HL-60 (cell line): ENCODE results near the gene PCID2.

Experiments used
- DNase-seq, 2 experiments: peaks; one replicate each; pipeline ENCODE4 v3.0.0-alpha.2; 2010 to 2020; ENCODE audit warnings: low read depth in 1 of 2, low spot score in 1 of 2
- H3K27ac ChIP-seq: fragments of 250-450 bp; sonication (Bioruptor Pico); replicated peaks from 2 replicates; pipeline ENCODE4 v1.5.1; 2020; ENCODE audit warnings: mild to moderate bottlenecking, moderate library complexity
- H3K27me3 ChIP-seq: fragments of 250-450 bp; sonication (Bioruptor Pico); 2 replicates; pipeline ENCODE4 v1.5.1; 2021; ENCODE audit warnings: mild to moderate bottlenecking, moderate library complexity; ENCODE audit not compliant: insufficient read depth, poor library complexity, severe bottlenecking
- H3K4me3 ChIP-seq: replicated peaks from 2 replicates; pipeline ENCODE4 v1.5.1; 2011; ENCODE audit warnings: mild to moderate bottlenecking, control low read depth, low read length; ENCODE audit not compliant: insufficient read depth
- GABPA ChIP-seq: IDR thresholded peaks from 2 replicates; pipeline ENCODE4 v1.6.1; 2012; ENCODE audit warnings: low read depth
- POLR2AphosphoS5 ChIP-seq: IDR thresholded peaks from 2 replicates; pipeline ENCODE4 v1.6.1; 2012; ENCODE audit warnings: low read depth
- SPI1 ChIP-seq: IDR thresholded peaks from 2 replicates; pipeline ENCODE4 v1.6.1; 2012; ENCODE audit warnings: low read depth, mild to moderate bottlenecking, borderline replicate concordance
- TF ChIP-seq, protein P1 (sequence below): IDR thresholded peaks from one replicate; pipeline ENCODE4 v1.5.1; 2011; ENCODE audit warnings: low read length, control low read depth, inconsistent platforms; ENCODE audit not compliant: insufficient read depth
- TF ChIP-seq, protein P2 (sequence below): IDR thresholded peaks from 2 replicates; pipeline ENCODE4 v1.6.1; 2012; ENCODE audit warnings: low read depth; ENCODE audit not compliant: insufficient replicate concordance

The PCID2 gene

DNA sequence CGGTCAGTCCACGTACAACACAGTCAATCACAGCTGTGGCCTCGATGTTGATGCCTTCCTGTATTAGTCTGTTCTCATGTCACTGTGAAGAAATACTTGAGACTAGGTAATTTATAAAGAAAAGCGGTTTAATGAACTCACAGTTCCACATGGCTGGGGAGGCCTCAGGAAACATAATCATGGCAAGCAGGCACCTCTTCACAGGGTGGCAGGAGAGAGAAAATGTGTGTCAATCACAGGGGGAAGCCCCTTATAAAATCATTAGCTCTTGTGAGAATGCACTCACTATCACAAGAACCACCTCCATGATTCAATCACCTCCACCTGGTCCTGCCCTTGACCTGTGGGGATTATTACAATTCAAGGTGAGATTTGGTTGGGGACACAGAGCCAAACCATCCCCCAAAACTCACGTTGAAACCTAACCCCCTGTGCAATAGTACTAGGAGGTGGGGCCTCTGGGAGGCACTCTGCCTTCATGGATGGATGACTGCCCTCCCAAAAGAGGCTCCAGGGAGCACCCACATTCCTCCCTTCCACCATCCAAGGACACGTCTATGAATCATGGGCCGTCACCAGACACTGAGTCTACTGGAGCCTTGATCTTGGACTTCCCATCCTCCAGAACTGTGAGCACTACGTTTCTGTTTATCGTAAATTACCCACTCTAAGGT is 52.4 kb downstream of the PCID2 start:
- Histone ChIP-seq H3K27me3 (no peaks in the 10 kb centered on the region), H3K27ac (no peak overlapping the region)
- TF ChIP-seq, protein P1, sequence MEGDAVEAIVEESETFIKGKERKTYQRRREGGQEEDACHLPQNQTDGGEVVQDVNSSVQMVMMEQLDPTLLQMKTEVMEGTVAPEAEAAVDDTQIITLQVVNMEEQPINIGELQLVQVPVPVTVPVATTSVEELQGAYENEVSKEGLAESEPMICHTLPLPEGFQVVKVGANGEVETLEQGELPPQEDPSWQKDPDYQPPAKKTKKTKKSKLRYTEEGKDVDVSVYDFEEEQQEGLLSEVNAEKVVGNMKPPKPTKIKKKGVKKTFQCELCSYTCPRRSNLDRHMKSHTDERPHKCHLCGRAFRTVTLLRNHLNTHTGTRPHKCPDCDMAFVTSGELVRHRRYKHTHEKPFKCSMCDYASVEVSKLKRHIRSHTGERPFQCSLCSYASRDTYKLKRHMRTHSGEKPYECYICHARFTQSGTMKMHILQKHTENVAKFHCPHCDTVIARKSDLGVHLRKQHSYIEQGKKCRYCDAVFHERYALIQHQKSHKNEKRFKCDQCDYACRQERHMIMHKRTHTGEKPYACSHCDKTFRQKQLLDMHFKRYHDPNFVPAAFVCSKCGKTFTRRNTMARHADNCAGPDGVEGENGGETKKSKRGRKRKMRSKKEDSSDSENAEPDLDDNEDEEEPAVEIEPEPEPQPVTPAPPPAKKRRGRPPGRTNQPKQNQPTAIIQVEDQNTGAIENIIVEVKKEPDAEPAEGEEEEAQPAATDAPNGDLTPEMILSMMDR = no peak
- no peak for TF ChIP-seq POLR2AphosphoS5
- no peak for TF ChIP-seq GABPA
- TF ChIP-seq SPI1 = no peak
- TF ChIP-seq, protein P2, sequence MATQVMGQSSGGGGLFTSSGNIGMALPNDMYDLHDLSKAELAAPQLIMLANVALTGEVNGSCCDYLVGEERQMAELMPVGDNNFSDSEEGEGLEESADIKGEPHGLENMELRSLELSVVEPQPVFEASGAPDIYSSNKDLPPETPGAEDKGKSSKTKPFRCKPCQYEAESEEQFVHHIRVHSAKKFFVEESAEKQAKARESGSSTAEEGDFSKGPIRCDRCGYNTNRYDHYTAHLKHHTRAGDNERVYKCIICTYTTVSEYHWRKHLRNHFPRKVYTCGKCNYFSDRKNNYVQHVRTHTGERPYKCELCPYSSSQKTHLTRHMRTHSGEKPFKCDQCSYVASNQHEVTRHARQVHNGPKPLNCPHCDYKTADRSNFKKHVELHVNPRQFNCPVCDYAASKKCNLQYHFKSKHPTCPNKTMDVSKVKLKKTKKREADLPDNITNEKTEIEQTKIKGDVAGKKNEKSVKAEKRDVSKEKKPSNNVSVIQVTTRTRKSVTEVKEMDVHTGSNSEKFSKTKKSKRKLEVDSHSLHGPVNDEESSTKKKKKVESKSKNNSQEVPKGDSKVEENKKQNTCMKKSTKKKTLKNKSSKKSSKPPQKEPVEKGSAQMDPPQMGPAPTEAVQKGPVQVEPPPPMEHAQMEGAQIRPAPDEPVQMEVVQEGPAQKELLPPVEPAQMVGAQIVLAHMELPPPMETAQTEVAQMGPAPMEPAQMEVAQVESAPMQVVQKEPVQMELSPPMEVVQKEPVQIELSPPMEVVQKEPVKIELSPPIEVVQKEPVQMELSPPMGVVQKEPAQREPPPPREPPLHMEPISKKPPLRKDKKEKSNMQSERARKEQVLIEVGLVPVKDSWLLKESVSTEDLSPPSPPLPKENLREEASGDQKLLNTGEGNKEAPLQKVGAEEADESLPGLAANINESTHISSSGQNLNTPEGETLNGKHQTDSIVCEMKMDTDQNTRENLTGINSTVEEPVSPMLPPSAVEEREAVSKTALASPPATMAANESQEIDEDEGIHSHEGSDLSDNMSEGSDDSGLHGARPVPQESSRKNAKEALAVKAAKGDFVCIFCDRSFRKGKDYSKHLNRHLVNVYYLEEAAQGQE = no peak

DNA sequence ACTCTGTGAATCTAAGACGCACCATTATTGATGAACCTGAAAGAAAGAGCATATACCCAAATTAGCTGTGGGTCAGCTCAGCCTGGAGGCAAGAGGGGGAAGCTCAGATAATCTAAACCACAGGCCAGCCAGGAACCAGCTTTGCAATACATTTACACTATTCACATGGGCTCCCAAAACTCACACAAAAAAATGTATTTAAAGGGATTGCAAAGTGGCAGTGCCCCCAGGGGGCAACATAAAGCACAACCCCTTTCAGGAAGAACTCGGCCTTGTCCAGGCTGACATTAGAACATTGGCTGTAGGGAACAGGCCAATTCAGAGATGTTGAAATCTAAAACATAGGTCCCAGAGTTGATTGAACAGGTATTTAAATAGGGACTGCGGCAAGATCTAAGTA is 53.3 kb downstream of the PCID2 start:
- H3K27me3 ChIP-seq = no peaks in the 10 kb centered on the region
- no peak overlapping the region for H3K4me3 ChIP-seq
- H3K27ac ChIP-seq = no peak overlapping the region
- peak in 1 of 2 experiments; percentile 29 for DNase-seq
- TF ChIP-seq POLR2AphosphoS5 = no peak
- TF ChIP-seq GABPA = no peak
- TF ChIP-seq, protein P2 = no peak
- TF ChIP-seq SPI1 = no peak
- TF ChIP-seq, protein P1 = no peak

More for the DNA sequence above, 52.4 kb downstream of the PCID2 start:
- no peak overlapping the region for H3K4me3 ChIP-seq
- no peak for DNase-seq

DNA sequence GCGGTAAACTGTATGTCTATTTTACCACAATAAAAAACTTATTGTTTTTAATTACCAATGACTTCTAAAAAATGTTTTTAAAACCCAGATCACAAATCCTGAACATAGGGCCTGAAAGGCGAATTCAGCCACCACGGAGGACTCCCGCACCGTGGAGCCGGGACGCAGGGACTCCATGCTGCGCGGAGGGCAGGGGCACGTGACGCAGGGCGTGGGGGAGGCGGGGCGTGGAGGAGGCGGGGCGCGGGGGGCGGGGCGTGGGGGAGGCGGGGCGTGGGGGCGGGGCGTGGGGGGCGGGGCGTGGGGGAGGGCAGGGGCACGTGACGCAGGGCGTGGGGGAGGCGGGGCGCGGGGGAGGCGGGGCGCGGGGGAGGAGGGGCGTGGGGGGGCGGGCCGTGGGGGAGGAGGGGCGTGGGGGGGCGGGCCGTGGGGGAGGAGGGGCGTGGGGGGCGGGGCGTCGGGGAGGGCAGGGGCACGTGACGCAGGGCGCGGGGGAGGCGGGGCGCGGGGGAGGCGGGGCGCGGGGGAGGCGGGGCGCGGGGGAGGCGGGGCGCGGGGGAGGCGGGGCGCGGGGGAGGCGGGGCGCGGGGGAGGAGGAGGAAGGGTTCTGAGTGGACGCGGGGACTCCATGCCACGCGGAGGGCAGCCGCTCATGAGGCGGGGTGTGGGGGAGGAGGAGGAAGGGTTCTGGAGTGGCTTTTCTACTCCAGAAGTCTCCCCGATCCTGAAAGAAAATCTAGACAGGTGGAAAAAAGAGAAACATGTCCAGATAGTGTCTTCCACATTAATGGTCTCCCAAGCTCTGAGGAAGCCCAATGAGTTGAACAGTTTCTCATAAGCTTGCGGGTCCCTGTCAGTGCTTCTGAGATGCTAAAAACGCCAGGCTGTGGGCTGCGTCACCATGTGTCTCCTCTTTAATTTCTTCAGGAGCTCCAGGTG is 54.4 kb downstream of the PCID2 start:
- DNase-seq = peak; percentile 50 to 68
- TF ChIP-seq, protein P1 = no peak
- TF ChIP-seq POLR2AphosphoS5 = peak; percentile 72; the same call in 1 of the 2 replicates
- H3K4me3 ChIP-seq = peak overlapping the region; percentile 16

More for the DNA sequence above, 54.4 kb downstream of the PCID2 start:
- no peaks in the 10 kb centered on the region for H3K27me3 ChIP-seq
- peak overlapping the region; percentile 36 for H3K27ac ChIP-seq
